ENCODE data around the gene BCAP31. TPM values are rescaled to one million over a fixed set of nuclear protein-coding genes. Genes with fewer than 3 reads are reported as not detected.

Gene BCAP31
- total RNA-seq, 4 donors from 2014 or later = 45.4 to 148 (median 101) TPM

- H3K4me3 ChIP-seq = no peak overlapping the region
- no peaks in the 10 kb centered on the region for H3K4me1 ChIP-seq
- peaks cover 0 to 42% (median 0%) of the 10 kb centered on the region in 3 donors for H3K36me3 ChIP-seq
- H3K27me3 ChIP-seq = no peaks in the 10 kb centered on the region
- H3K27ac ChIP-seq = no peak overlapping the region
- DNase-seq = no peak
- TF ChIP-seq POLR2A (IDR thresholded peaks at IDR 0.05) (no peak), CTCF (IDR thresholded peaks at IDR 0.05) (no peak)
- H3K9me3 ChIP-seq = no peaks in the 10 kb centered on the region
Observed at GRCh38 chrX:153714256-153714655, 9.9 kb downstream of the BCAP31 start.

GRCh38 chrX:153709726-153710674 lies 14.2 kb downstream of the BCAP31 start:
- no peak for TF ChIP-seq POLR2A (IDR thresholded peaks at IDR 0.05)
- peaks cover 0 to 26% (median 0%) of the 10 kb centered on the region in 3 donors for H3K36me3 ChIP-seq

GRCh38 chrX:153708415-153708814 lies 15.8 kb downstream of the BCAP31 start:
- TF ChIP-seq POLR2A (IDR thresholded peaks at IDR 0.05) = no peak
- TF ChIP-seq CTCF (IDR thresholded peaks at IDR 0.05) = peak in 4 of 6 experiments; percentile 43 to 82 (median 72)
- DNase-seq = peak in 2 of 3 donors; percentile 81
- Histone ChIP-seq H3K27me3 (no peaks in the 10 kb centered on the region), H3K27ac (peak overlapping the region in 2 of 4 donors; percentile 70 to 79), H3K4me1 (peaks cover 0 to 9% (median 0%) of the 10 kb centered on the region in 4 donors), H3K36me3 (peaks cover 0 to 18% (median 0%) of the 10 kb centered on the region in 3 donors), H3K4me3 (no peak overlapping the region), H3K9me3 (no peaks in the 10 kb centered on the region)

More at GRCh38 chrX:153709726-153710674, 14.2 kb downstream of the BCAP31 start:
- no peak for DNase-seq
- no peak overlapping the region for H3K27ac ChIP-seq
- H3K4me3 ChIP-seq = no peak overlapping the region
- no peaks in the 10 kb centered on the region for H3K9me3 ChIP-seq
- H3K4me1 ChIP-seq = no peaks in the 10 kb centered on the region
- H3K27me3 ChIP-seq = no peaks in the 10 kb centered on the region

- Histone ChIP-seq H3K27ac (no peak overlapping the region), H3K36me3 (peaks cover 0 to 15% (median 0%) of the 10 kb centered on the region in 3 donors), H3K9me3 (no peaks in the 10 kb centered on the region), H3K4me1 (peaks cover 0 to 18% (median 0%) of the 10 kb centered on the region in 4 donors), H3K4me3 (no peak overlapping the region), H3K27me3 (no peaks in the 10 kb centered on the region)
- no peak for TF ChIP-seq CTCF (IDR thresholded peaks at IDR 0.05)
- no peak for TF ChIP-seq POLR2A (IDR thresholded peaks at IDR 0.05)
- DNase-seq = no peak
Observed at GRCh38 chrX:153707406-153707805, 16.8 kb downstream of the BCAP31 start.

GRCh38 chrX:153706799-153707198 lies 17.4 kb downstream of the BCAP31 start:
- no peak for DNase-seq
- Histone ChIP-seq H3K27ac (no peak overlapping the region), H3K36me3 (peaks cover 0 to 21% (median 0%) of the 10 kb centered on the region in 3 donors), H3K27me3 (no peaks in the 10 kb centered on the region), H3K9me3 (no peaks in the 10 kb centered on the region), H3K4me3 (no peak overlapping the region), H3K4me1 (peaks cover 0 to 19% (median 0%) of the 10 kb centered on the region in 4 donors)
- no peak for TF ChIP-seq CTCF (IDR thresholded peaks at IDR 0.05)
- TF ChIP-seq POLR2A (IDR thresholded peaks at IDR 0.05) = no peak
